ENCODE measurements around the gene CST1.
"Not testable (repeated sequence)": the region's sequence is repeated elsewhere in the genome, so short reads cannot be mapped to it uniquely, and the experiment has no call there.

CST1 gene

GRCh38 chr20:23754731-23755130, 4.0 kb upstream of the CST1 start:
- DNase-seq, result no peak

GRCh38 chr20:23753589-23753988, 2.9 kb upstream of the CST1 start:
- no peak for DNase-seq

GRCh38 chr20:23753194-23753548, 2.4 kb upstream of the CST1 start:
- DNase-seq, result no peak

GRCh38 chr20:23752481-23753193, 1.9 kb upstream of the CST1 start:
- no peak for DNase-seq

- no peak for DNase-seq
Measured at GRCh38 chr20:23752019-23752418, 1.3 kb upstream of the CST1 start.

GRCh38 chr20:23749746-23750145, 989 bp downstream of the CST1 start:
- no peak for DNase-seq

GRCh38 chr20:23748975-23749374, 1.8 kb downstream of the CST1 start:
- not testable (repeated sequence) for DNase-seq

GRCh38 chr20:23747551-23747950, 3.2 kb downstream of the CST1 start:
- DNase-seq, result not testable (repeated sequence)

- not testable (repeated sequence) for DNase-seq
Measured at GRCh38 chr20:23747092-23747491, 3.6 kb downstream of the CST1 start.

GRCh38 chr20:23746321-23746720, 4.4 kb downstream of the CST1 start:
- DNase-seq, result no peak

- DNase-seq, result no peak
Measured at GRCh38 chr20:23745247-23745646, 5.5 kb downstream of the CST1 start.

GRCh38 chr20:23744817-23745216, 5.9 kb downstream of the CST1 start:
- DNase-seq, result no peak

- DNase-seq, result not testable (repeated sequence)
Measured at GRCh38 chr20:23735391-23735790, 15.3 kb downstream of the CST1 start.

- DNase-seq, result not testable (repeated sequence)
Measured at GRCh38 chr20:23734949-23735348, 15.8 kb downstream of the CST1 start.

GRCh38 chr20:23734440-23734839, 16.3 kb downstream of the CST1 start:
- not testable (repeated sequence) for DNase-seq

- DNase-seq, result no peak
Measured at GRCh38 chr20:23727016-23727415, 23.7 kb downstream of the CST1 start.

- no peak for DNase-seq
Measured at GRCh38 chr20:23725102-23725501, 25.6 kb downstream of the CST1 start.

- DNase-seq, result not testable (repeated sequence)
Measured at GRCh38 chr20:23723659-23724307, 27.0 kb downstream of the CST1 start.

- DNase-seq, result not testable (repeated sequence)
Measured at GRCh38 chr20:23722851-23723250, 27.9 kb downstream of the CST1 start.

- DNase-seq, result no peak
Measured at GRCh38 chr20:23721962-23722361, 28.8 kb downstream of the CST1 start.

- DNase-seq, result not testable (repeated sequence)
Measured at GRCh38 chr20:23719351-23719750, 31.4 kb downstream of the CST1 start.

GRCh38 chr20:23711778-23712177, 39.0 kb downstream of the CST1 start:
- not testable (repeated sequence) for DNase-seq

GRCh38 chr20:23710771-23711170, 40.0 kb downstream of the CST1 start:
- DNase-seq, result no peak

- no peak for DNase-seq
Measured at GRCh38 chr20:23705895-23706294, 44.8 kb downstream of the CST1 start.

GRCh38 chr20:23702021-23702420, 48.7 kb downstream of the CST1 start:
- no peak for DNase-seq

Data from NCI-H2081 treated with DMSO at 0.1 percent for 48 hours (cell line).